HepG2 (cell line): ENCODE results near the gene CYB5A. TPM values are rescaled to one million over a fixed set of nuclear protein-coding genes. Genes with fewer than 3 reads are reported as not detected.

Source experiments
- ATAC-seq: fragments of 200-7000 bp; cut with Tn5 transposase; 3 replicates; pipeline ENCODE4 v1.9.1; 2020; ENCODE audit warnings: mild to moderate bottlenecking, moderate library complexity
- BruUV-seq: library from RNA; stranded (reverse); fragments of 400-500 nt; replicated peaks from 2 replicates; lab custom pipeline; 2021; lab: Mats Ljungman, UMichigan
- CTCF ChIA-PET: fragments of 300-600 bp; formaldehyde crosslinking; extraction: SDS; loops from one replicate; lab custom pipeline; 2021; ENCODE audit warnings: low total read pairs, inconsistent platforms, low intra/inter-chr PET ratio; lab: Yijun Ruan, JAX
- POLR2A ChIA-PET: fragments of 350-600 bp; sonication (Branson Sonifier 250); formaldehyde crosslinking; loops from one replicate; lab custom pipeline; 2020; ENCODE audit warnings: antibody characterized with exemption, inconsistent platforms; lab: Yijun Ruan, JAX
- DNase-seq: peaks from one replicate; pipeline ENCODE4 v3.0.0-alpha.2; 2015; ENCODE audit warnings: low spot score
- FAIRE-seq: peaks from 3 replicates; lab custom pipeline; 2011; peaks lifted over from hg19 to GRCh38; lab: Jason Lieb, UNC
- H2AFZ ChIP-seq: one replicate; pipeline ENCODE4 v1.6.1; 2011; ENCODE audit warnings: low read length, inconsistent platforms
- H3K27ac ChIP-seq: fragments of 300-600 bp; 3 replicates; pipeline ENCODE4 v1.8.0; 2011; ENCODE audit warnings: mixed run types, mild to moderate bottlenecking, mixed read lengths, low read length, inconsistent platforms; ENCODE audit not compliant: insufficient read depth; ENCODE audit errors: extremely low read length
- H3K27me3 ChIP-seq, 2 experiments: fragments of 200-600 bp in 1 of 2; 2 replicates in 1 of 2; 3 replicates in 1 of 2; pipeline versions ENCODE4 v1.6.0 to v1.8.0; 2011; ENCODE audit warnings: low read length in 2 of 2, mild to moderate bottlenecking in 2 of 2, moderate library complexity in 2 of 2, inconsistent platforms in 1 of 2; ENCODE audit not compliant: insufficient read depth in 2 of 2, control insufficient read depth in 1 of 2
- H3K36me3 ChIP-seq, 2 experiments: fragments of 200-600 bp in 1 of 2; replicated peaks in 1 of 2; 2 replicates in 1 of 2; 3 replicates in 1 of 2; pipeline versions ENCODE4 v1.5.1 to v1.8.0; 2011; ENCODE audit warnings: low read length in 2 of 2, inconsistent platforms in 1 of 2; ENCODE audit not compliant: insufficient read depth in 2 of 2, control insufficient read depth in 1 of 2
- H3K4me1 ChIP-seq: 2 replicates; pipeline ENCODE4 v1.5.1; 2012; ENCODE audit warnings: low read length, inconsistent platforms; ENCODE audit not compliant: insufficient read depth
- H3K4me2 ChIP-seq: 2 replicates; pipeline ENCODE4 v1.6.0; 2011; ENCODE audit warnings: low read depth, low read length, inconsistent platforms
- H3K4me3 ChIP-seq, 3 experiments: fragments of 200-600 bp in 1 of 3; sonication (generic), shearing (Covaris generic) in 1 of 3; replicated peaks in 1 of 3; 2 replicates each; pipeline ENCODE4 v1.5.1; 2011 to 2016; ENCODE audit warnings: low read length in 3 of 3, inconsistent platforms in 2 of 3, low read depth in 2 of 3, mild to moderate bottlenecking in 2 of 3, control low read depth in 1 of 3, mixed read lengths in 1 of 3; ENCODE audit not compliant: insufficient read depth in 1 of 3
- H3K79me2 ChIP-seq: one replicate; pipeline ENCODE4 v1.6.1; 2011; ENCODE audit warnings: low read length, inconsistent platforms; ENCODE audit not compliant: insufficient read depth
- H3K9ac ChIP-seq: 2 replicates; pipeline ENCODE4 v1.6.0; 2011; ENCODE audit warnings: mild to moderate bottlenecking, low read depth, low read length, inconsistent platforms; ENCODE audit not compliant: insufficient read depth
- H3K9me3 ChIP-seq: 2 replicates; pipeline ENCODE4 v1.5.1; 2012; ENCODE audit warnings: mild to moderate bottlenecking, low read length
- H4K20me1 ChIP-seq: 2 replicates; pipeline ENCODE4 v1.6.0; 2011; ENCODE audit warnings: inconsistent platforms, mild to moderate bottlenecking, low read length, moderate library complexity; ENCODE audit not compliant: insufficient read depth
- MIER3 ChIP-seq: IDR thresholded peaks from 2 replicates; pipeline ENCODE4 v1.6.1; 2016; ENCODE audit warnings: missing compliant biosample characterization, borderline replicate concordance
- SP140L ChIP-seq: sonication (generic); formaldehyde crosslinking; IDR thresholded peaks from 2 replicates; pipeline ENCODE4 v1.4.0; 2020; ENCODE audit warnings: missing genetic modification reagents, borderline replicate concordance
- TGIF2 ChIP-seq: IDR thresholded peaks from 2 replicates; pipeline ENCODE4 v1.6.1; 2016; ENCODE audit warnings: control low read depth, missing compliant biosample characterization
- ZIK1 ChIP-seq: sonication (generic); formaldehyde crosslinking; IDR thresholded peaks from 2 replicates; pipeline ENCODE4 v1.5.0; 2020; ENCODE audit warnings: mild to moderate bottlenecking, low read depth, missing genetic modification reagents, borderline replicate concordance
- ZKSCAN1 ChIP-seq: fragments of 150-350 bp; IDR thresholded peaks from 2 replicates; pipeline ENCODE4 v1.6.1; 2014; ENCODE audit warnings: low read length
- ZNF274 ChIP-seq: sonication (generic); formaldehyde crosslinking; IDR thresholded peaks from 2 replicates; pipeline ENCODE4 v1.5.1; 2020; ENCODE audit warnings: mild to moderate bottlenecking, missing genetic modification reagents
- ZZZ3 ChIP-seq: sonication (generic); formaldehyde crosslinking; IDR thresholded peaks from 2 replicates; pipeline ENCODE4 v1.4.0; 2020; ENCODE audit warnings: missing genetic modification reagents, mild to moderate bottlenecking, borderline replicate concordance
- in situ Hi-C: cut with HindIII; loops from 2 replicates; pipeline ENCODE4 v1.10.0; 2017; ENCODE audit warnings: low pct_unique_long_range_greater_than_20kb; ENCODE audit not compliant: extremely low pct_ligation_motif_present
- intact Hi-C: fragments of 100-400 bp; cut with micrococcal nuclease; formaldehyde crosslinking; loops from one replicate; pipeline ENCODE4 v1.10.0; 2022; ENCODE audit not compliant: unreplicated experiment
- polyA plus RNA-seq, 8 experiments: library from polyadenylated mRNA; depleted of rRNA in 3 of 8; stranded (reverse) in 7 of 8; unstranded in 1 of 8; fragments of >200 nt; fragmentation: Illumina TruSeq in 4 of 8; extraction: Trizol in 4 of 8; gene quantifications; 2 replicates each; pipeline versions ENCODE4 v1.2.1 to v1.2.3, GENCODE V29; 2011 to 2016; ENCODE audit warnings: low read depth in 4 of 8, missing spikeins in 1 of 8, mixed read lengths in 1 of 8; ENCODE audit not compliant: insufficient read depth in 1 of 8
- total RNA-seq, 5 experiments: library from RNA; depleted of rRNA; stranded (reverse); fragments of >200 nt; fragmentation: Illumina TruSeq; extraction: Trizol; gene quantifications; 2 replicates each; pipeline ENCODE4 v1.2.3, GENCODE V29; 2016; ENCODE audit warnings: low read depth in 1 of 5
- TF ChIP-seq, protein P1 (sequence below): sonication (generic); formaldehyde crosslinking; IDR thresholded peaks from 2 replicates; pipeline ENCODE4 v1.5.0; 2020; ENCODE audit warnings: missing genetic modification reagents, mild to moderate bottlenecking, borderline replicate concordance
- TF ChIP-seq, protein P2 (sequence below): sonication (generic); formaldehyde crosslinking; IDR thresholded peaks from 2 replicates; pipeline ENCODE4 v1.8.1; 2023; ENCODE audit warnings: missing genetic modification reagents, inconsistent platforms, borderline replicate concordance

CYB5A gene
- total and polyA plus RNA-seq, 2 of the 13 experiments (the other 11 are each of a cell fraction or from before 2014, with no cell fraction given) = 215 to 356 TPM

DNA sequence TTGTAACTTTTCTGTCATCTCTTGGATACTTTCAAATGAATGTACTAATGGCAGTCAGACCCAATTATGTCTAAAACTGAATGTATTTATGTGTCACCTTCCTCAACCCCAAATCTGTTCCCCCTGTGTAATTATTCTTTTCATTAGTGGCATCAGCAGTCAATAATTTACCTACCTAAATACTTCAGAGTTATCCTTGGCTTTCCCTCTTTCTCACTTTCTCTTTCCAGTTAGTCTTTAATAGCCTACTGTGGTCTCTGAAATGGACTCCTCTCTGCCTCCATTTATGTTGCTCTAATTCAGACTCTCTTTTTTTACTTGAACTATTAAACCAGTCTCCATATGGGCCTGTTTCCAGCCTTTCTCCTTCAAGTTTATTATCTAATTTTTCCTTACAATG lies 44.9 kb upstream of the CYB5A start:
- no peaks in the 10 kb centered on the region for H3K36me3 ChIP-seq
- no peaks in the 10 kb centered on the region for H3K79me2 ChIP-seq
- FAIRE-seq (no peak), DNase-seq (no peak), ATAC-seq (no peak)
- H3K27ac ChIP-seq = no peak overlapping the region
- no peak overlapping the region for H2AFZ ChIP-seq
- intact Hi-C loops (no loop called here), in situ Hi-C loops (no loop called here)
- no peaks in the 10 kb centered on the region for H3K27me3 ChIP-seq
- no peaks in the 10 kb centered on the region for H3K4me1 ChIP-seq
- no peak for TF ChIP-seq ZNF274 (CRISPR knock-in tag)
- TF ChIP-seq ZZZ3 = no peak
- TF ChIP-seq, protein P1, sequence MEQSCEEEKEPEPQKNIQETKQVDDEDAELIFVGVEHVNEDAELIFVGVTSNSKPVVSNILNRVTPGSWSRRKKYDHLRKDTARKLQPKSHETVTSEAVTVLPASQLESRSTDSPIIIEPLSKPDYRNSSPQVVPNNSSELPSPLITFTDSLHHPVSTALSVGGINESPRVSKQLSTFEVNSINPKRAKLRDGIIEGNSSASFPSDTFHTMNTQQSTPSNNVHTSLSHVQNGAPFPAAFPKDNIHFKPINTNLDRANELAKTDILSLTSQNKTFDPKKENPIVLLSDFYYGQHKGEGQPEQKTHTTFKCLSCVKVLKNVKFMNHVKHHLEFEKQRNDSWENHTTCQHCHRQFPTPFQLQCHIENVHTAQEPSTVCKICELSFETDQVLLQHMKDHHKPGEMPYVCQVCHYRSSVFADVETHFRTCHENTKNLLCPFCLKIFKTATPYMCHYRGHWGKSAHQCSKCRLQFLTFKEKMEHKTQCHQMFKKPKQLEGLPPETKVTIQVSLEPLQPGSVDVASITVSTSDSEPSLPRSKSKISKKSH (CRISPR knock-in tag) = no peak
- no peak for TF ChIP-seq MIER3 (CRISPR knock-in tag)
- POLR2A ChIA-PET = no interaction called here
- no peaks in the 10 kb centered on the region for H3K9me3 ChIP-seq
- H3K4me2 ChIP-seq = no peak overlapping the region
- CTCF ChIA-PET = no interaction called here
- H3K9ac ChIP-seq = no peak overlapping the region
- H4K20me1 ChIP-seq = no peaks in the 10 kb centered on the region
- no TSS peak for BruUV-seq
- no peak overlapping the region for H3K4me3 ChIP-seq

DNA sequence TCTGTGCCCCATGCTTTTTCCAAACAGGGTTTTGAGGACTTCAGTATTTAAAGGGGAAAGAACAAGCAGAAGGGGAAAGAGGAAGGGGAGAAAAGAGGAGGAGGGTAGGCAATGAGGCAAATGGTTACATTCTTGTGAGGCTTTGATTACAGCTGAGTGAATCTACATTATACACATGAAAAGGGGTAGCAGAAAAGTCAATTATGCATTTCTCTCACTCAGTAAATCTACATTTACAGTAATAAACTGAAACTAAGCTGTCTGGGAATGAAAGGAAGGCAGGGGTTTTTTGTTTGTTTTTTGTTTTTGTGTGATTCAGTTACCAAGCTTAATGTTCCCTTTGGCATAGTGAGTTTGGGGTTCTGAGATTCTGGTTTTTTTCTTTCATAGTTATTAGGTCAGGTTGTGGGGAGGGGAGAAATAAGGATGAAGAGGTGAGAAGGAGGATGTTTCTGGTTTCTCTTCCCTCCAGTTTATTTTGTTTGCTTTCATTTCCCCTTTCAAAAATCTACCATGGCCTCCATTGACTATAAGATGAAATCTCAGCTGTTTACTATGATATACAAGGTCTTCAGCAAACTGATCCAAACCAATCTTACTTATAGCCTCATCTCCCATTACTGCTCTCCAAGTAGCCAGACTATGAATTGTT lies 42.6 kb upstream of the CYB5A start:
- H3K9me3 ChIP-seq = no peaks in the 10 kb centered on the region
- H3K27me3 ChIP-seq = no peaks in the 10 kb centered on the region
- ChIA-PET CTCF (no interaction called here), POLR2A (no interaction called here)
- H3K36me3 ChIP-seq = no peaks in the 10 kb centered on the region
- H3K27ac ChIP-seq = no peak overlapping the region
- in situ Hi-C loops = loop anchor here (5.0 kb wide), 1 partner anchor 137 kb away; no protein-coding TSS in a partner anchor
- H3K79me2 ChIP-seq = no peaks in the 10 kb centered on the region
- no peak overlapping the region for H2AFZ ChIP-seq
- FAIRE-seq = no peak
- no peak overlapping the region for H3K4me3 ChIP-seq
- no peak overlapping the region for H3K9ac ChIP-seq
- BruUV-seq = no TSS peak
- intact Hi-C loops = no loop called here
- ATAC-seq = no peak
- no peak overlapping the region for H3K4me2 ChIP-seq
- no peaks in the 10 kb centered on the region for H3K4me1 ChIP-seq
- TF ChIP-seq SP140L (CRISPR knock-in tag) (no peak), ZIK1 (CRISPR knock-in tag) (no peak), TGIF2 (CRISPR knock-in tag) (no peak), ZKSCAN1 (no peak)
- TF ChIP-seq, protein P2, sequence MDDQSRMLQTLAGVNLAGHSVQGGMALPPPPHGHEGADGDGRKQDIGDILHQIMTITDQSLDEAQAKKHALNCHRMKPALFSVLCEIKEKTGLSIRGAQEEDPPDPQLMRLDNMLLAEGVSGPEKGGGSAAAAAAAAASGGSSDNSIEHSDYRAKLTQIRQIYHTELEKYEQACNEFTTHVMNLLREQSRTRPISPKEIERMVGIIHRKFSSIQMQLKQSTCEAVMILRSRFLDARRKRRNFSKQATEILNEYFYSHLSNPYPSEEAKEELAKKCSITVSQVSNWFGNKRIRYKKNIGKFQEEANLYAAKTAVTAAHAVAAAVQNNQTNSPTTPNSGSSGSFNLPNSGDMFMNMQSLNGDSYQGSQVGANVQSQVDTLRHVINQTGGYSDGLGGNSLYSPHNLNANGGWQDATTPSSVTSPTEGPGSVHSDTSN (CRISPR knock-in tag) = no peak
- no peaks in the 10 kb centered on the region for H4K20me1 ChIP-seq
- no peak for DNase-seq
